Bronchial epithelial cell (primary cell): ENCODE data around the gene TMEM186. TPM values are rescaled to one million over a fixed set of nuclear protein-coding genes. Genes with fewer than 3 reads are reported as not detected.
"Not testable (repeated sequence)": the region's sequence is repeated elsewhere in the genome, so short reads cannot be mapped to it uniquely, and the experiment has no call there.

Experiments used
- DNase-seq: peaks from one replicate; pipeline ENCODE4 v3.0.0-alpha.2; 2010; ENCODE audit warnings: low read depth
- FAIRE-seq: peaks from 2 replicates; lab custom pipeline; 2011; peaks lifted over from hg19 to GRCh38; lab: Jason Lieb, UNC
- H3K27me3 ChIP-seq: 2 replicates; pipeline ENCODE4 v1.5.1; 2011; ENCODE audit warnings: low read length; ENCODE audit not compliant: control insufficient read depth, insufficient read depth
- H3K36me3 ChIP-seq: 2 replicates; pipeline ENCODE4 v1.5.1; 2011; ENCODE audit warnings: low read length; ENCODE audit not compliant: control insufficient read depth, insufficient read depth
- H3K4me3 ChIP-seq: 2 replicates; pipeline ENCODE4 v1.5.1; 2011; ENCODE audit warnings: mild to moderate bottlenecking, low read depth, low read length, control low read depth
- total RNA-seq: library from RNA; depleted of rRNA; stranded (reverse); fragments of >200 nt; gene quantifications from 2 replicates; pipeline ENCODE4 v1.2.1, GENCODE V29; 2014
- TF ChIP-seq, protein P1 (sequence below): IDR thresholded peaks from 2 replicates; pipeline ENCODE4 v1.5.1; 2011; ENCODE audit warnings: mild to moderate bottlenecking, moderate library complexity, low read length, control low read depth, inconsistent platforms; ENCODE audit not compliant: insufficient read depth, severe bottlenecking

TMEM186 gene
- total RNA-seq, 1 donor from 2014 or later, result 15.5 TPM

DNA sequence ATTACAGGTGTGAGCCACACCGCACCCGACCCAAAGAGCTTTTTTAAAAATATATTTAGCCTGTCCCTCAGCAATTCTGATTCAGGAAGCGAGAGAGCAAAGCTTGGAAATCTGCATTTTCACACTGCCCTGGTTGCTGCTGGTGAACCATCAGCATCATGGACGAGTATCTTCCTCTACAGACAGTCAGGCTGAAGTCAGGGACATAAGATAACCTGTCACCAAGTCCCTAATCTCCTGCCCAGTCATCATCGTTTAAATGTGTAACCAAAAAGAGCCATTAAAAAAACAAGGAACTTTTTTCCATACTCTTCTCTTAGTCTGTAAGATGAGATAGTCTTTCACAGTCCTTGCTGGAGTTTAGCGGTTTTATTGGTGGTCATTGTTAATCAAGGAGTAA is 6.9 kb upstream of the TMEM186 start:
- DNase-seq (no peak), FAIRE-seq (no peak)
- peaks cover 22% of the 10 kb centered on the region for H3K36me3 ChIP-seq
- H3K4me3 ChIP-seq, result no peak overlapping the region
- no peaks in the 10 kb centered on the region for H3K27me3 ChIP-seq
- TF ChIP-seq, protein P1, sequence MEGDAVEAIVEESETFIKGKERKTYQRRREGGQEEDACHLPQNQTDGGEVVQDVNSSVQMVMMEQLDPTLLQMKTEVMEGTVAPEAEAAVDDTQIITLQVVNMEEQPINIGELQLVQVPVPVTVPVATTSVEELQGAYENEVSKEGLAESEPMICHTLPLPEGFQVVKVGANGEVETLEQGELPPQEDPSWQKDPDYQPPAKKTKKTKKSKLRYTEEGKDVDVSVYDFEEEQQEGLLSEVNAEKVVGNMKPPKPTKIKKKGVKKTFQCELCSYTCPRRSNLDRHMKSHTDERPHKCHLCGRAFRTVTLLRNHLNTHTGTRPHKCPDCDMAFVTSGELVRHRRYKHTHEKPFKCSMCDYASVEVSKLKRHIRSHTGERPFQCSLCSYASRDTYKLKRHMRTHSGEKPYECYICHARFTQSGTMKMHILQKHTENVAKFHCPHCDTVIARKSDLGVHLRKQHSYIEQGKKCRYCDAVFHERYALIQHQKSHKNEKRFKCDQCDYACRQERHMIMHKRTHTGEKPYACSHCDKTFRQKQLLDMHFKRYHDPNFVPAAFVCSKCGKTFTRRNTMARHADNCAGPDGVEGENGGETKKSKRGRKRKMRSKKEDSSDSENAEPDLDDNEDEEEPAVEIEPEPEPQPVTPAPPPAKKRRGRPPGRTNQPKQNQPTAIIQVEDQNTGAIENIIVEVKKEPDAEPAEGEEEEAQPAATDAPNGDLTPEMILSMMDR, result no peak

DNA sequence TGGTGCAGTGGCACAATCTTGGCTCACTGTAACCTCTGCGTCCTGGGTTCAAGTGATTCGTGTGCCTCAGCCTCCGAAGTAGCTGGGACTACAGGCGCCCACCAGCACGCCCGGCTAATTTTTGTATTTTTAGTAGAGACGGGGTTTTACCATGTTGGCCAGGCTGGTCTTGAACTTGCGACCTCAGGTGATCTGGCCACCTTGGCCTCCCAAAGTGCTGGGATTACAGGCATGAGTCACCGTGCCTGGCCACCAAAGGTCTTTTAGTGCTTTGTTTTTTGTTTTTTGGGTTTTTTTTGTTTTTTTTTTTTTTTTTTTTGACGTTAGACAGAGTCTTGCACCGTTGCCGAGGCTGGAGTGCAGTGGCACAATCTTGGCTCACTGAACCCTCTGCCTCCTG is 6.3 kb upstream of the TMEM186 start:
- DNase-seq, H3K27me3 ChIP-seq, H3K4me3 ChIP-seq, FAIRE-seq: not testable (repeated sequence)
- H3K36me3 ChIP-seq, result peaks cover 20% of the 10 kb centered on the region

DNA sequence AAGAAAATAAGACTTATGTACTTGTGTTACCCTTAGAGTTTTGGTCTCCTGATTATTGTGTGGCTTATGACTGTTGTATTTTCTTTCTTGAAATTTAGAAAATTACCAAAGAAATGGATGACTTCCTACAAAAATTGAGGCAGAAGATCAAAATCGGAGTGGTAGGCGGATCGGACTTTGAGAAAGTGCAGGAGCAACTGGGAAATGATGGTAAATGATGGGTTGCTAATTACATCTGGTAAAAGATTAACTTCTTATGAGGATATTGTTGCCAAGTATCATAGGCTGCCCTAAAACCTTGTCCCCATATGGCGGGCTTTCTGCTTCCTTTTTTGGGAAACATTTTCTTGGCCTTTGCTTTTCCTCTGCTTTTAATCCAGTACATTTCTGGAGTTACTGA is 4.3 kb upstream of the TMEM186 start:
- FAIRE-seq (no peak), DNase-seq (no peak)
- TF ChIP-seq, protein P1, result no peak
- peaks cover 15% of the 10 kb centered on the region for H3K36me3 ChIP-seq
- H3K4me3 ChIP-seq, result no peak overlapping the region
- no peaks in the 10 kb centered on the region for H3K27me3 ChIP-seq

DNA sequence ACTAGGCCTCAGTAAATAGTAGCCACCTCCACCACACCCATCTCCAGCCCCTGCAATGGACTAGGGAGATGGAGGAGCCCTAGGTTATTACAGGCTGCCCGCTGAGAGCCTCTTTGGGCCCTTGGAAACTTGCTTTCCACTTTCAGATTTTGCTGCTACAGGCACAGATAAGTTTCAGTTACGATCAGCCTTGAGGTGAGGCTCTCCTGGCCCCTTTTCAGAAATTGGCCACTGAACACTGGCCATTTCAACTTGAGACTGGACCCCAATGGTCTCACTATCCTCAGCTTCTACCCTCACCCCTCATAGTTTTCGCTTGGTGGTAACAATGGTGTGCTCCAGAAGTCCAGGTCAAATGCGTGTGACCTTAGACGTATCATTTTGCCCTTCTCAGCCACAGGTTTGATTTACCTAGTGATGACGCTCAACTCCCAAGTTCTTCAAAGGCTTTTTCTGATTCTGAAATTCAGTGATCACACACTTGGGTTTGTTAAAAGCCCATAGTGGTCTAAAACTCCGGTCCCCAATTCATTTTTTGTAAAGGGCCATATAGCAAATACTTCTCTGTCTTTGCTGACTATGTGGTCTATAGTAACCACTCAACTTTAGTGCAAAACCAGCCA is 1.2 kb upstream of the TMEM186 start:
- no peak for FAIRE-seq
- H3K27me3 ChIP-seq, result no peaks in the 10 kb centered on the region
- no peak for DNase-seq
- peaks cover 11% of the 10 kb centered on the region for H3K36me3 ChIP-seq
- peak overlapping the region; percentile 78 for H3K4me3 ChIP-seq
- TF ChIP-seq, protein P1, result no peak

DNA sequence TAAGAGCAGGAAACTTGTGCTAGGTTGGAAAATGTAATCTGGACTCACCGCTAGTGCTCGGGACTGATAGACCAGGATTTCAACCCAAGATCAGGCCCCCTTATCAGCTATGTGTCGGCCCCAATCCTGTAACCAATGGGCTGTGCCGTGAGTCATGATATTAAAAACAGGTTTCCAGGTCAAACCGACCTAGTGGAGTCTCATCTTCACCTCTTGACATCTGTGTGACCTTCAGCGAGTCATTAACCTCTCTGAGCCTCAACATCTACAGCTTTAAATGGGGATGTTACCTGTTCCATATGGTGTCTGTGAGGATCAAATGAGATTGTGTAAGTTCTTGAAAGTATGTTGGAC is 712 bp upstream of the TMEM186 start:
- TF ChIP-seq, protein P1, result no peak
- H3K4me3 ChIP-seq, result peak overlapping the region; percentile 78
- FAIRE-seq, result no peak
- H3K36me3 ChIP-seq, result peaks cover 9% of the 10 kb centered on the region
- H3K27me3 ChIP-seq, result no peaks in the 10 kb centered on the region
- DNase-seq, result peak; percentile 37

DNA sequence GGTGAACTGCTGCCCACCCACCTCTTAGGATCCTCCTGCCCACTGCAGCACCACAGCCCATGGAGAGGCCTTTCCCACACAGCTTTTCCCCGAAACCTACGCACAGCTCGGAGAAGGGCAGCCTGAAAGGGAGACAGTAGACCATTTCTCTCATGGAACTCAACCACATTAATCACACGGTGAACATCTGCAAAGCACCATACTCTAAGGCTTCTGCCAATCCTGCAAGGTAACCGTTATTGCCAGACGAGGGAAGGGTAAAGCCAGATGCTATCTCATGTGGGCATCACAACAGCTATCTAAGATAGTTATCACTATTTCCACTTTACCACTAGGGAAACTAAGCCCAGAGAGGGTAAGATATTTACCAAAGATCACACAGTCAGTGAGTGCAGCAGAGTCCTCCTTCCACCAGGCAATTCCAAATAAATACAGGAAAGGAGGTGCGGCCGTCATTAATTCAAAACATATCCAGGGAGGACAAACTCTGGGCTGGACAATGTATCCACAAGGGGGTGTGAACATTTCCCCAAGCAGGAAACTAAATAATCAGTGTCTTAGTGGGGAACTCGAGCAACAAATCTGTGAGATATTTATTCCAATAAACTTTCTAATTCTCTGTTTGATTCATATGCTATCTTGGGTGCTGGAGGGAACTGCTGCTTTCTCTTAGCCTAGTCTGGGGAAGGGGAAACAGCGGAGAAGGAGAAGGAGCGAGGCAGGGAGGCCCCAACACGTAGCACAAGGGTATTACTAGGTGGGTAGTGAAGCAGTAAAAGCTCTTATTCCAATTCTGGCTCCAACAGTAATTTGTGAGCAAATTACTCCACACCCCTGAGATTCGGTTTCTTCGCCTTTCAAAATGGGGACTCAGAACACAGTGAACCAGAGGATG is 723 bp downstream of the TMEM186 start:
- TF ChIP-seq, protein P1, result no peak
- peaks cover under 1% of the 10 kb centered on the region for H3K36me3 ChIP-seq
- H3K4me3 ChIP-seq, result peak overlapping the region; percentile 78
- DNase-seq (no peak), FAIRE-seq (no peak)
- H3K27me3 ChIP-seq, result no peaks in the 10 kb centered on the region
